Measurements from ENCODE around the gene MT1X. TPM values are rescaled to one million over a fixed set of nuclear protein-coding genes. Genes with fewer than 3 reads are reported as not detected.

The MT1X gene
- total and polyA plus RNA-seq, 2 experiments from 2014 or later = 293 to 942 TPM

DNA sequence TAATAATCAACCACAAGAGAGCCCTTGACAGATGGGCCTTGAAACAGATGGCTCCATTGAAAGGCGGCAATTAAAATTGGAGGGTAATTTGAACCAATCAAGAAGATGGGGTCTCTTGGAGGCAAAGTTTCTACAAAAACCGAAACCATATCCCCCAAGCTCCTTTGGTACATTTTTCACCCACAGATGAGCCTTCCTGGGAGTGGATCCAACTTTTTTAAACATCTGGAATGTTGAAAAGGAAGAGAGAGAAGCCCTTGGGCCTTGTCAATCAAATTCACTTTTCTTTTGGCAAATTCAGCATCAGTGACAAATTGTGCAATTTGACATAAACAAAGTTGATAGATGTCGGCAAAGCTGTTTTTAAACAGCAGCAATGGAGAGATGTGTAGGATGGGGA is 34.5 kb downstream of the MT1X start:
- ATAC-seq (no peak), DNase-seq (ENCODE audit: low spot score) (no peak)
- TF ChIP-seq, protein P1, sequence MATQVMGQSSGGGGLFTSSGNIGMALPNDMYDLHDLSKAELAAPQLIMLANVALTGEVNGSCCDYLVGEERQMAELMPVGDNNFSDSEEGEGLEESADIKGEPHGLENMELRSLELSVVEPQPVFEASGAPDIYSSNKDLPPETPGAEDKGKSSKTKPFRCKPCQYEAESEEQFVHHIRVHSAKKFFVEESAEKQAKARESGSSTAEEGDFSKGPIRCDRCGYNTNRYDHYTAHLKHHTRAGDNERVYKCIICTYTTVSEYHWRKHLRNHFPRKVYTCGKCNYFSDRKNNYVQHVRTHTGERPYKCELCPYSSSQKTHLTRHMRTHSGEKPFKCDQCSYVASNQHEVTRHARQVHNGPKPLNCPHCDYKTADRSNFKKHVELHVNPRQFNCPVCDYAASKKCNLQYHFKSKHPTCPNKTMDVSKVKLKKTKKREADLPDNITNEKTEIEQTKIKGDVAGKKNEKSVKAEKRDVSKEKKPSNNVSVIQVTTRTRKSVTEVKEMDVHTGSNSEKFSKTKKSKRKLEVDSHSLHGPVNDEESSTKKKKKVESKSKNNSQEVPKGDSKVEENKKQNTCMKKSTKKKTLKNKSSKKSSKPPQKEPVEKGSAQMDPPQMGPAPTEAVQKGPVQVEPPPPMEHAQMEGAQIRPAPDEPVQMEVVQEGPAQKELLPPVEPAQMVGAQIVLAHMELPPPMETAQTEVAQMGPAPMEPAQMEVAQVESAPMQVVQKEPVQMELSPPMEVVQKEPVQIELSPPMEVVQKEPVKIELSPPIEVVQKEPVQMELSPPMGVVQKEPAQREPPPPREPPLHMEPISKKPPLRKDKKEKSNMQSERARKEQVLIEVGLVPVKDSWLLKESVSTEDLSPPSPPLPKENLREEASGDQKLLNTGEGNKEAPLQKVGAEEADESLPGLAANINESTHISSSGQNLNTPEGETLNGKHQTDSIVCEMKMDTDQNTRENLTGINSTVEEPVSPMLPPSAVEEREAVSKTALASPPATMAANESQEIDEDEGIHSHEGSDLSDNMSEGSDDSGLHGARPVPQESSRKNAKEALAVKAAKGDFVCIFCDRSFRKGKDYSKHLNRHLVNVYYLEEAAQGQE (IDR thresholded peaks at IDR 0.05; ENCODE audit: unreplicated experiment) = no peak
- TF ChIP-seq EZH2phosphoT487 (IDR thresholded peaks at IDR 0.05; ENCODE audit: unreplicated experiment) (no peak), CREB1 (CRISPR knock-in tag; IDR thresholded peaks at IDR 0.05; ENCODE audit: low read depth) (no peak), STAT1 (IDR thresholded peaks at IDR 0.05; ENCODE audit: unreplicated experiment) (no peak), NANOG (IDR thresholded peaks at IDR 0.05; ENCODE audit: borderline replicate concordance) (no peak), ZNF331 (CRISPR knock-in tag; IDR thresholded peaks at IDR 0.05; ENCODE audit: low read depth) (no peak), ZNF114 (CRISPR knock-in tag; IDR thresholded peaks at IDR 0.05) (no peak), POLR2AphosphoS5 (IDR thresholded peaks at IDR 0.05; ENCODE audit: low read depth) (no peak), JUNB (IDR thresholded peaks at IDR 0.05; ENCODE audit: unreplicated experiment) (no peak), EZH2 (IDR thresholded peaks at IDR 0.05; ENCODE audit: low read depth, unreplicated experiment) (no peak)
- TF ChIP-seq, protein P2, sequence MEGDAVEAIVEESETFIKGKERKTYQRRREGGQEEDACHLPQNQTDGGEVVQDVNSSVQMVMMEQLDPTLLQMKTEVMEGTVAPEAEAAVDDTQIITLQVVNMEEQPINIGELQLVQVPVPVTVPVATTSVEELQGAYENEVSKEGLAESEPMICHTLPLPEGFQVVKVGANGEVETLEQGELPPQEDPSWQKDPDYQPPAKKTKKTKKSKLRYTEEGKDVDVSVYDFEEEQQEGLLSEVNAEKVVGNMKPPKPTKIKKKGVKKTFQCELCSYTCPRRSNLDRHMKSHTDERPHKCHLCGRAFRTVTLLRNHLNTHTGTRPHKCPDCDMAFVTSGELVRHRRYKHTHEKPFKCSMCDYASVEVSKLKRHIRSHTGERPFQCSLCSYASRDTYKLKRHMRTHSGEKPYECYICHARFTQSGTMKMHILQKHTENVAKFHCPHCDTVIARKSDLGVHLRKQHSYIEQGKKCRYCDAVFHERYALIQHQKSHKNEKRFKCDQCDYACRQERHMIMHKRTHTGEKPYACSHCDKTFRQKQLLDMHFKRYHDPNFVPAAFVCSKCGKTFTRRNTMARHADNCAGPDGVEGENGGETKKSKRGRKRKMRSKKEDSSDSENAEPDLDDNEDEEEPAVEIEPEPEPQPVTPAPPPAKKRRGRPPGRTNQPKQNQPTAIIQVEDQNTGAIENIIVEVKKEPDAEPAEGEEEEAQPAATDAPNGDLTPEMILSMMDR (conservative IDR thresholded peaks at IDR 0.05; ENCODE audit: low read depth in 2 of 2) = no peak
- TF ChIP-seq, protein P3, sequence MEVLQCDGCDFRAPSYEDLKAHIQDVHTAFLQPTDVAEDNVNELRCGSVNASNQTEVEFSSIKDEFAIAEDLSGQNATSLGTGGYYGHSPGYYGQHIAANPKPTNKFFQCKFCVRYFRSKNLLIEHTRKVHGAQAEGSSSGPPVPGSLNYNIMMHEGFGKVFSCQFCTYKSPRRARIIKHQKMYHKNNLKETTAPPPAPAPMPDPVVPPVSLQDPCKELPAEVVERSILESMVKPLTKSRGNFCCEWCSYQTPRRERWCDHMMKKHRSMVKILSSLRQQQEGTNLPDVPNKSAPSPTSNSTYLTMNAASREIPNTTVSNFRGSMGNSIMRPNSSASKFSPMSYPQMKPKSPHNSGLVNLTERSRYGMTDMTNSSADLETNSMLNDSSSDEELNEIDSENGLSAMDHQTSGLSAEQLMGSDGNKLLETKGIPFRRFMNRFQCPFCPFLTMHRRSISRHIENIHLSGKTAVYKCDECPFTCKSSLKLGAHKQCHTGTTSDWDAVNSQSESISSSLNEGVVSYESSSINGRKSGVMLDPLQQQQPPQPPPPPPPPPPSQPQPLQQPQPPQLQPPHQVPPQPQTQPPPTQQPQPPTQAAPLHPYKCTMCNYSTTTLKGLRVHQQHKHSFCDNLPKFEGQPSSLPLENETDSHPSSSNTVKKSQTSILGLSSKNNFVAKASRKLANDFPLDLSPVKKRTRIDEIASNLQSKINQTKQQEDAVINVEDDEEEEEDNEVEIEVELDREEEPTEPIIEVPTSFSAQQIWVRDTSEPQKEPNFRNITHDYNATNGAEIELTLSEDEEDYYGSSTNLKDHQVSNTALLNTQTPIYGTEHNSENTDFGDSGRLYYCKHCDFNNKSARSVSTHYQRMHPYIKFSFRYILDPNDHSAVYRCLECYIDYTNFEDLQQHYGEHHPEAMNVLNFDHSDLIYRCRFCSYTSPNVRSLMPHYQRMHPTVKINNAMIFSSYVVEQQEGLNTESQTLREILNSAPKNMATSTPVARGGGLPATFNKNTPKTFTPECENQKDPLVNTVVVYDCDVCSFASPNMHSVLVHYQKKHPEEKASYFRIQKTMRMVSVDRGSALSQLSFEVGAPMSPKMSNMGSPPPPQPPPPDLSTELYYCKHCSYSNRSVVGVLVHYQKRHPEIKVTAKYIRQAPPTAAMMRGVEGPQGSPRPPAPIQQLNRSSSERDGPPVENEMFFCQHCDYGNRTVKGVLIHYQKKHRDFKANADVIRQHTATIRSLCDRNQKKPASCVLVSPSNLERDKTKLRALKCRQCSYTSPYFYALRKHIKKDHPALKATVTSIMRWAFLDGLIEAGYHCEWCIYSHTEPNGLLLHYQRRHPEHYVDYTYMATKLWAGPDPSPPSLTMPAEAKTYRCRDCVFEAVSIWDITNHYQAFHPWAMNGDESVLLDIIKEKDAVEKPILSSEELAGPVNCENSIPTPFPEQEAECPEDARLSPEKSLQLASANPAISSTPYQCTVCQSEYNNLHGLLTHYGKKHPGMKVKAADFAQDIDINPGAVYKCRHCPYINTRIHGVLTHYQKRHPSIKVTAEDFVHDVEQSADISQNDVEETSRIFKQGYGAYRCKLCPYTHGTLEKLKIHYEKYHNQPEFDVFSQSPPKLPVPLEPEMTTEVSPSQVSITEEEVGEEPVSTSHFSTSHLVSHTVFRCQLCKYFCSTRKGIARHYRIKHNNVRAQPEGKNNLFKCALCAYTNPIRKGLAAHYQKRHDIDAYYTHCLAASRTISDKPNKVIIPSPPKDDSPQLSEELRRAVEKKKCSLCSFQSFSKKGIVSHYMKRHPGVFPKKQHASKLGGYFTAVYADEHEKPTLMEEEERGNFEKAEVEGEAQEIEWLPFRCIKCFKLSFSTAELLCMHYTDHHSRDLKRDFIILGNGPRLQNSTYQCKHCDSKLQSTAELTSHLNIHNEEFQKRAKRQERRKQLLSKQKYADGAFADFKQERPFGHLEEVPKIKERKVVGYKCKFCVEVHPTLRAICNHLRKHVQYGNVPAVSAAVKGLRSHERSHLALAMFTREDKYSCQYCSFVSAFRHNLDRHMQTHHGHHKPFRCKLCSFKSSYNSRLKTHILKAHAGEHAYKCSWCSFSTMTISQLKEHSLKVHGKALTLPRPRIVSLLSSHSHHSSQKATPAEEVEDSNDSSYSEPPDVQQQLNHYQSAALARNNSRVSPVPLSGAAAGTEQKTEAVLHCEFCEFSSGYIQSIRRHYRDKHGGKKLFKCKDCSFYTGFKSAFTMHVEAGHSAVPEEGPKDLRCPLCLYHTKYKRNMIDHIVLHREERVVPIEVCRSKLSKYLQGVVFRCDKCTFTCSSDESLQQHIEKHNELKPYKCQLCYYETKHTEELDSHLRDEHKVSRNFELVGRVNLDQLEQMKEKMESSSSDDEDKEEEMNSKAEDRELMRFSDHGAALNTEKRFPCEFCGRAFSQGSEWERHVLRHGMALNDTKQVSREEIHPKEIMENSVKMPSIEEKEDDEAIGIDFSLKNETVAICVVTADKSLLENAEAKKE (CRISPR knock-in tag; IDR thresholded peaks at IDR 0.05) = no peak
- TF ChIP-seq, protein P4, sequence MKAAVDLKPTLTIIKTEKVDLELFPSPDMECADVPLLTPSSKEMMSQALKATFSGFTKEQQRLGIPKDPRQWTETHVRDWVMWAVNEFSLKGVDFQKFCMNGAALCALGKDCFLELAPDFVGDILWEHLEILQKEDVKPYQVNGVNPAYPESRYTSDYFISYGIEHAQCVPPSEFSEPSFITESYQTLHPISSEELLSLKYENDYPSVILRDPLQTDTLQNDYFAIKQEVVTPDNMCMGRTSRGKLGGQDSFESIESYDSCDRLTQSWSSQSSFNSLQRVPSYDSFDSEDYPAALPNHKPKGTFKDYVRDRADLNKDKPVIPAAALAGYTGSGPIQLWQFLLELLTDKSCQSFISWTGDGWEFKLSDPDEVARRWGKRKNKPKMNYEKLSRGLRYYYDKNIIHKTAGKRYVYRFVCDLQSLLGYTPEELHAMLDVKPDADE (IDR thresholded peaks at IDR 0.05) = no peak
- H3K36me3 Mint-ChIP-seq (ENCODE audit: low read depth) = no peaks in the 10 kb centered on the region
- H3K27ac Mint-ChIP-seq = no peak overlapping the region
- no peak overlapping the region for H3K4me3 Mint-ChIP-seq
- H3K4me3 ChIP-seq = no peak overlapping the region
- no peaks in the 10 kb centered on the region for H3F3A ChIP-seq (replicated peaks; ENCODE audit: low read depth)
- no peaks in the 10 kb centered on the region for H4K20me1 ChIP-seq (replicated peaks; ENCODE audit: insufficient read depth)
- H3K27me3 ChIP-seq (ENCODE audit: insufficient read depth) = no peaks in the 10 kb centered on the region
- no peaks in the 10 kb centered on the region for H3K9me3 Mint-ChIP-seq
- no peaks in the 10 kb centered on the region for H3K9me2 ChIP-seq (ENCODE audit: insufficient read depth)
- H3K79me2 ChIP-seq (replicated peaks; ENCODE audit: insufficient read depth) = no peaks in the 10 kb centered on the region
- peaks cover 4% of the 10 kb centered on the region; the same call in 1 of the 3 replicates for H3K4me1 Mint-ChIP-seq
- peaks cover 4% of the 10 kb centered on the region for H3K27me3 Mint-ChIP-seq (ENCODE audit: insufficient read depth, low read depth, poor library complexity)
- H3K36me3 ChIP-seq (ENCODE audit: insufficient read depth) = no peaks in the 10 kb centered on the region
- H2AFZ ChIP-seq = no peak overlapping the region
- H3K4me2 ChIP-seq = no peak overlapping the region
- H3K4me1 ChIP-seq (ENCODE audit: insufficient read depth) = no peaks in the 10 kb centered on the region
- H3K27ac ChIP-seq (ENCODE audit: low read depth) = no peak overlapping the region
